Measurements from ENCODE around the gene NOTCH1.

The NOTCH1 gene

DNA sequence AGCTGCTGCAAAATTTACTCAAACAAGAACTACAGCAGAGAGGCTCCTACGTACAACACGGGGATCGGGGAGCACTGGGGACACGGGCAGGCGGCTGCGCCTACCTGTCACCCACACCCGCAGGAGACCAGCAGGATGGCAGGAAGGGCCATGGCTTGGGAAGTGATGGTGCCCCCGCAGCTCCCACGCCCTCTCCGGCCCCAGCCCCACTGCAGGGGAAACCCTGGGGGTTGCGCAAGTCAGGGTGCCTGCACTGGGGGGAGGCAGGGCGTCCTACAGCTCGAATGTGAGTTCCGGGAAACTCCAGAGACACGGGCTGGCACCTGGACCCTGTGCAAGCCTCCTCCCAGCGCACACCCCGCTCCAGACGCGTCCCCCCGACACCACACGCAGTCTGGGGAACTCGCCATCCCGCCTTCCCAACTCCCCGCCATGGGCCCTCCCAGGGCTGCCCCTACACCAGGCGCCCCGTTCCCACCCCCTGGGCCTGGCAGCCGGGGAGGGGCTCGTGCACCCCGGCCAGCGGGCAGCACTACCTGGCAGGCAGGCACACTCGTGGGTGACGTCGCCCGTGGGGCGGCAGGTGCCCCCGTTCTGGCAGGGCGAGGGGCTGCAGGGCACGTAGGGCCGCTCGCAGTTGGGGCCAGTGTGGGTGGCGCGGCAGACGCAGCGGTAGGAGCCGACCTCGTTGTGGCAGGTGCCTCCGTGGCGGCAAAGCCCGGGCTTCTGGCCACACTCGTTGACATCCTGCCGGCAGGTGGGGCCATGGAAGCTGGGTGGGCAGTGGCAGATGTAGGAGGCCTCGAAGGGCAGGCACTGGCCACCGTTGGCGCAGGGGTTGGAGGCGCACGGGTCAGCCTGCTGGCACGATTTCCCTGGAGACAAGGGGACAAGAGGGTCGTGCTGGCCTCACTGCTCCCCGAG, 23.3 kb downstream of the NOTCH1 start:
- H3K4me1 ChIP-seq (ENCODE audit: control insufficient read depth in 2 of 2, insufficient read depth in 1 of 2, low read depth in 1 of 2, low read length in 2 of 2), result peaks cover 0 to 19% of the 10 kb centered on the region in 2 donors
- no peak overlapping the region for H2BK15ac ChIP-seq (ENCODE audit: low read length)
- H3K23ac ChIP-seq (ENCODE audit: low read depth, low read length, poor library complexity), result peak overlapping the region; percentile 55
- no peak overlapping the region for H2AK5ac ChIP-seq (ENCODE audit: low read depth, low read length)
- H3K36me3 ChIP-seq (replicated peaks in 1 of 2; ENCODE audit: control insufficient read depth in 2 of 2, insufficient read depth in 2 of 2, low read length in 2 of 2), result peaks cover 46 to 72% of the 10 kb centered on the region in 2 donors
- H3K9me3 ChIP-seq (replicated peaks in 1 of 2; ENCODE audit: control insufficient read depth in 2 of 2, insufficient read depth in 1 of 2, low read depth in 1 of 2, low read length in 2 of 2), result no peaks in the 10 kb centered on the region
- H3K4me3 ChIP-seq (ENCODE audit: low read length in 2 of 2), result no peak overlapping the region
- peak overlapping the region; percentile 53 for H4K91ac ChIP-seq (ENCODE audit: low read depth, low read length, poor library complexity)
- H3K27me3 ChIP-seq (ENCODE audit: control insufficient read depth in 3 of 3, insufficient read depth in 3 of 3, low read depth in 1 of 3, low read length in 3 of 3), result no peaks in the 10 kb centered on the region
- no peak overlapping the region for H3K4me2 ChIP-seq (ENCODE audit: insufficient read depth, low read length, poor library complexity, severe bottlenecking)
- no peak overlapping the region for H2AFZ ChIP-seq (ENCODE audit: low read length)
- peak overlapping the region; percentile 82 for H2BK5ac ChIP-seq (ENCODE audit: low read length)
- H3K9ac ChIP-seq (ENCODE audit: low read depth, low read length, poor library complexity), result no peak overlapping the region
- no peak overlapping the region for H2BK12ac ChIP-seq (ENCODE audit: low read length)
- no peak overlapping the region for H3K4ac ChIP-seq (ENCODE audit: low read length)
- peak overlapping the region; percentile 56 for H3K14ac ChIP-seq (ENCODE audit: low read length)
- DNase-seq (ENCODE audit: low spot score), result no peak
- peaks cover 65% of the 10 kb centered on the region for H3K79me1 ChIP-seq (ENCODE audit: low read depth, low read length)
- peak overlapping the region; percentile 71 for H3K18ac ChIP-seq (ENCODE audit: low read length)
- H3K27ac ChIP-seq (replicated peaks; ENCODE audit: low read length), result no peak overlapping the region
- no peak overlapping the region for H2BK120ac ChIP-seq (ENCODE audit: low read depth, low read length)
- peak overlapping the region; percentile 43 for H4K8ac ChIP-seq (ENCODE audit: low read depth, low read length)
- whole genome bisulfite sequencing, 2 donors (ENCODE audit: extremely low coverage in 2 of 2, insufficient read length in 2 of 2, insufficient replicate concordance in 1 of 2), result no CpG with 5 or more reads among the region's 59 CpGs

DNA sequence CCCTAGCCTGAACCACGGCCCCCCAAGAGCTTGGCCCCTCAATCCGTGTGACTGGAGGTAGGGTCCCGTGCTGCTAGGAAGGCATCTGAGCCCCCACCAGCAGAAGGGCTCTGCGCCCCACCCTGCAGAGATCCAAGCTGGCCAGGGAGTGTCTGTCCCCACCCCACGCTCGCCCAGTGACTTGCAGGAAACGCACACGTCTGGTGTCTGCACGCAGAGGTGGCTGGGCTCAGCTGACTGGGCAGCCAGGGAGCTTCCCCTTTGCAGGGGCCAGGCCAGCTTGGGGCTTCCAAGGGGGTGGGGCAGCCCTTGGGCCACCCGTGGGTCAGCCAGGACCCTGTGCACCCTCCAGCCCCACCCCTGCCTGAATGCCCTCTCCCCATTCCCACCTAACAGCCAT, 24.3 kb downstream of the NOTCH1 start:
- Histone ChIP-seq H3K36me3 (replicated peaks in 1 of 2; ENCODE audit: control insufficient read depth in 2 of 2, insufficient read depth in 2 of 2, low read length in 2 of 2) (peaks cover 54 to 80% of the 10 kb centered on the region in 2 donors), H4K8ac (ENCODE audit: low read depth, low read length) (no peak overlapping the region), H3K27ac (replicated peaks; ENCODE audit: low read length) (no peak overlapping the region), H3K79me1 (ENCODE audit: low read depth, low read length) (peaks cover 58% of the 10 kb centered on the region), H3K18ac (ENCODE audit: low read length) (peak overlapping the region; percentile 7), H3K4ac (ENCODE audit: low read length) (no peak overlapping the region), H2BK120ac (ENCODE audit: low read depth, low read length) (no peak overlapping the region), H3K27me3 (ENCODE audit: control insufficient read depth in 3 of 3, insufficient read depth in 3 of 3, low read depth in 1 of 3, low read length in 3 of 3) (no peaks in the 10 kb centered on the region), H2BK12ac (ENCODE audit: low read length) (no peak overlapping the region), H3K4me1 (ENCODE audit: control insufficient read depth in 2 of 2, insufficient read depth in 1 of 2, low read depth in 1 of 2, low read length in 2 of 2) (peaks cover 0 to 10% of the 10 kb centered on the region in 2 donors), H3K9ac (ENCODE audit: low read depth, low read length, poor library complexity) (no peak overlapping the region), H3K14ac (ENCODE audit: low read length) (no peak overlapping the region), H4K91ac (ENCODE audit: low read depth, low read length, poor library complexity) (no peak overlapping the region), H3K4me2 (ENCODE audit: insufficient read depth, low read length, poor library complexity, severe bottlenecking) (no peak overlapping the region), H2AK5ac (ENCODE audit: low read depth, low read length) (no peak overlapping the region), H2AFZ (ENCODE audit: low read length) (no peak overlapping the region), H2BK5ac (ENCODE audit: low read length) (no peak overlapping the region), H3K9me3 (replicated peaks in 1 of 2; ENCODE audit: control insufficient read depth in 2 of 2, insufficient read depth in 1 of 2, low read depth in 1 of 2, low read length in 2 of 2) (no peaks in the 10 kb centered on the region), H3K4me3 (ENCODE audit: low read length in 2 of 2) (peak overlapping the region in 1 of 2 donors; percentile 59), H2BK15ac (ENCODE audit: low read length) (no peak overlapping the region), H3K23ac (ENCODE audit: low read depth, low read length, poor library complexity) (peak overlapping the region; percentile 29)
- DNase-seq (ENCODE audit: low spot score), result no peak
- WGBS, 2 donors (ENCODE audit: extremely low coverage in 2 of 2, insufficient read length in 2 of 2, insufficient replicate concordance in 1 of 2), result no CpG with 5 or more reads among the region's 10 CpGs

DNA sequence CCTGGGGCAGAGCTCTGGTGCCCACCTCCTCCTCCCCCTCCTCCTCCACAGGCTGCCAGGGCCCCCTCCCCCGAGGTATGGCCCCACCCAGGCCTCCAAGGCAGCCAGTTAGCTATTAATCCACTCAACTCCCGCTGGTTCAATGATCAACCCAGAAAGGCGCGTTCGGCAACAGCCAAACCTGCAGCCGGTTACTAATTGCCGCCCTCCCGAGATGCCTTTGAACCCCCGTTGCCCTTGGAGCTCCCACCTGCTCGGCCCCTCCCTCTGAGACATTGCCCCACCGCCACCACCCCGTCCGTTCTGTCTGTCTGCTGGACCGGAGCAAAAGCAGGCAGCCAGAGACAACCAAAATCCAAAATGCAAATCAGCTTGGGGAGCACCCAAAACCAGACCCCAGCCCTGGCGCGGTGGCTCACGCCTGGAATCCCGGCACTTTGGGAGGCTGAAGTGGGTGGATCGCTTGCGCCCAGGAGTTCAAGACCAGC, 25.8 kb downstream of the NOTCH1 start:
- no peak for DNase-seq (ENCODE audit: low spot score)
- no peak overlapping the region for H3K18ac ChIP-seq (ENCODE audit: low read length)
- H2BK5ac ChIP-seq (ENCODE audit: low read length), result no peak overlapping the region
- H3K4me1 ChIP-seq (ENCODE audit: control insufficient read depth in 2 of 2, insufficient read depth in 1 of 2, low read depth in 1 of 2, low read length in 2 of 2), result peaks cover 0 to 2% of the 10 kb centered on the region in 2 donors
- no peak overlapping the region for H3K14ac ChIP-seq (ENCODE audit: low read length)
- no peak overlapping the region for H2BK15ac ChIP-seq (ENCODE audit: low read length)
- no peak overlapping the region for H2BK120ac ChIP-seq (ENCODE audit: low read depth, low read length)
- no peak overlapping the region for H3K4me2 ChIP-seq (ENCODE audit: insufficient read depth, low read length, poor library complexity, severe bottlenecking)
- peaks cover 68 to 88% of the 10 kb centered on the region in 2 donors for H3K36me3 ChIP-seq (replicated peaks in 1 of 2; ENCODE audit: control insufficient read depth in 2 of 2, insufficient read depth in 2 of 2, low read length in 2 of 2)
- WGBS, 2 donors (ENCODE audit: extremely low coverage in 2 of 2, insufficient read length in 2 of 2, insufficient replicate concordance in 1 of 2), result no CpG with 5 or more reads among the region's 20 CpGs
- no peak overlapping the region for H3K4ac ChIP-seq (ENCODE audit: low read length)
- no peak overlapping the region for H2BK12ac ChIP-seq (ENCODE audit: low read length)
- peak overlapping the region; percentile 43 for H3K23ac ChIP-seq (ENCODE audit: low read depth, low read length, poor library complexity)
- no peaks in the 10 kb centered on the region for H3K27me3 ChIP-seq (ENCODE audit: control insufficient read depth in 3 of 3, insufficient read depth in 3 of 3, low read depth in 1 of 3, low read length in 3 of 3)
- no peak overlapping the region for H4K91ac ChIP-seq (ENCODE audit: low read depth, low read length, poor library complexity)
- no peaks in the 10 kb centered on the region for H3K9me3 ChIP-seq (replicated peaks in 1 of 2; ENCODE audit: control insufficient read depth in 2 of 2, insufficient read depth in 1 of 2, low read depth in 1 of 2, low read length in 2 of 2)
- H3K79me1 ChIP-seq (ENCODE audit: low read depth, low read length), result peaks cover 54% of the 10 kb centered on the region
- H4K8ac ChIP-seq (ENCODE audit: low read depth, low read length), result no peak overlapping the region
- no peak overlapping the region for H2AFZ ChIP-seq (ENCODE audit: low read length)
- no peak overlapping the region for H3K4me3 ChIP-seq (ENCODE audit: low read length in 2 of 2)
- no peak overlapping the region for H2AK5ac ChIP-seq (ENCODE audit: low read depth, low read length)
- peak overlapping the region; percentile 60 for H3K9ac ChIP-seq (ENCODE audit: low read depth, low read length, poor library complexity)
- no peak overlapping the region for H3K27ac ChIP-seq (replicated peaks; ENCODE audit: low read length)

- H2AFZ ChIP-seq (ENCODE audit: low read length), result no peak overlapping the region
- H4K8ac ChIP-seq (ENCODE audit: low read depth, low read length), result no peak overlapping the region
- H3K4me3 ChIP-seq (ENCODE audit: low read length in 2 of 2), result no peak overlapping the region
- H4K91ac ChIP-seq (ENCODE audit: low read depth, low read length, poor library complexity), result no peak overlapping the region
- no peak overlapping the region for H3K18ac ChIP-seq (ENCODE audit: low read length)
- no peak for DNase-seq (ENCODE audit: low spot score)
- no peak overlapping the region for H2BK5ac ChIP-seq (ENCODE audit: low read length)
- H3K4me1 ChIP-seq (ENCODE audit: control insufficient read depth in 2 of 2, insufficient read depth in 1 of 2, low read depth in 1 of 2, low read length in 2 of 2), result no peaks in the 10 kb centered on the region
- H2AK5ac ChIP-seq (ENCODE audit: low read depth, low read length), result no peak overlapping the region
- no peak overlapping the region for H2BK15ac ChIP-seq (ENCODE audit: low read length)
- H3K36me3 ChIP-seq (replicated peaks in 1 of 2; ENCODE audit: control insufficient read depth in 2 of 2, insufficient read depth in 2 of 2, low read length in 2 of 2), result peaks cover 74 to 91% of the 10 kb centered on the region in 2 donors
- no CpG with 5 or more reads among the region's 32 CpGs for WGBS, 2 donors (ENCODE audit: extremely low coverage in 2 of 2, insufficient read length in 2 of 2, insufficient replicate concordance in 1 of 2)
- no peaks in the 10 kb centered on the region for H3K9me3 ChIP-seq (replicated peaks in 1 of 2; ENCODE audit: control insufficient read depth in 2 of 2, insufficient read depth in 1 of 2, low read depth in 1 of 2, low read length in 2 of 2)
- peaks cover 53% of the 10 kb centered on the region for H3K79me1 ChIP-seq (ENCODE audit: low read depth, low read length)
- H2BK12ac ChIP-seq (ENCODE audit: low read length), result no peak overlapping the region
- no peak overlapping the region for H3K14ac ChIP-seq (ENCODE audit: low read length)
- H3K27me3 ChIP-seq (ENCODE audit: control insufficient read depth in 3 of 3, insufficient read depth in 3 of 3, low read depth in 1 of 3, low read length in 3 of 3), result no peaks in the 10 kb centered on the region
- H2BK120ac ChIP-seq (ENCODE audit: low read depth, low read length), result no peak overlapping the region
- H3K9ac ChIP-seq (ENCODE audit: low read depth, low read length, poor library complexity), result no peak overlapping the region
- H3K4me2 ChIP-seq (ENCODE audit: insufficient read depth, low read length, poor library complexity, severe bottlenecking), result no peak overlapping the region
- H3K4ac ChIP-seq (ENCODE audit: low read length), result no peak overlapping the region
- H3K27ac ChIP-seq (replicated peaks; ENCODE audit: low read length), result no peak overlapping the region
- H3K23ac ChIP-seq (ENCODE audit: low read depth, low read length, poor library complexity), result no peak overlapping the region
These were observed 26.4 kb downstream of the NOTCH1 start for GRCh38 chr9:136519263-136520052.
